OCI-LY7 (cell line): ENCODE results near the gene ELAVL4.

Source experiments
- CTCF ChIP-seq: fragments of 200-600 bp; sonication (generic); conservative IDR thresholded peaks from 2 replicates; pipeline ENCODE4 v1.5.1; 2014; ENCODE audit warnings: mild to moderate bottlenecking, antibody characterized with exemption, low read length, moderate library complexity, mixed read lengths
- EZH2phosphoT487 ChIP-seq: fragments of 200-600 bp; sonication (generic); IDR thresholded peaks from 2 replicates; pipeline ENCODE4 v1.6.1; 2018; ENCODE audit warnings: low read depth, borderline replicate concordance, mild to moderate bottlenecking, mixed run types, antibody characterized with exemption, low read length, moderate library complexity, mixed read lengths

DNA sequence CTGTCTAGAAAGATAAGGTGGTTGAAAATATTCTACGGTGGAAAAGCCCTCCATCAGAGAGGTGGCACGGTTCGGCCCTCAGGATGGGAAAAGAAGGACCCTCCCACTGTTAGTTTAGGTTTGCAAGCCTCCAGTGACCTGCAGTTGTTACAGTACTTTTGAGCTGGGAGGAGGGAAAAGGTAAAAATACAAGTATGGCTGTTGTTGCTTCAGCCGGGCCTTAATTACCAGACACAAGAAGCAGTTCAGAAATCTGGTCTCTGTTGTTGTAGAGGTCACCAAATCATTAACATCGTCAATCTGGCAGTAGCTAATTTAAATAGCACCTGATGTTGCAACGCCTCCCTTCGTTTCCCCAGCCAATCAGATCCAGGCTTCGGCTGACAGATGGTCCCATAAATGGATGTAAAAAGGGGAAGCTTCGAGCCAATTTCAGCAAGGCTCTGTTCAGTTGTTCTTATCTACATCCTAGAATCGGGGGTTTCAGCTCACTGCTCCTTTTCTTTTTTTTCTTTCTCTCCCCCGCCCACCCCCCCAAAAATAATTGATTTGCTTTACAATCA is at the start of gene ELAVL4:
- no peak for TF ChIP-seq EZH2phosphoT487
- TF ChIP-seq CTCF = no peak
